GM20431 (cell line): ENCODE data around the gene EPB41L4A.

Experiments
- in situ Hi-C: fragments of 300-500 bp; cut with MseI, MboI; formaldehyde crosslinking; loops from one replicate; pipeline ENCODE4 v1.15.0; 2020; ENCODE audit warnings: low sequenced_read_pairs; ENCODE audit not compliant: unreplicated experiment

The EPB41L4A gene

GRCh38 chr5:112317866-112318265 is 101.2 kb downstream of the EPB41L4A start:
- in situ Hi-C loops = no loop called here

GRCh38 chr5:112316731-112317130 is 102.3 kb downstream of the EPB41L4A start:
- in situ Hi-C loops = no loop called here

DNA sequence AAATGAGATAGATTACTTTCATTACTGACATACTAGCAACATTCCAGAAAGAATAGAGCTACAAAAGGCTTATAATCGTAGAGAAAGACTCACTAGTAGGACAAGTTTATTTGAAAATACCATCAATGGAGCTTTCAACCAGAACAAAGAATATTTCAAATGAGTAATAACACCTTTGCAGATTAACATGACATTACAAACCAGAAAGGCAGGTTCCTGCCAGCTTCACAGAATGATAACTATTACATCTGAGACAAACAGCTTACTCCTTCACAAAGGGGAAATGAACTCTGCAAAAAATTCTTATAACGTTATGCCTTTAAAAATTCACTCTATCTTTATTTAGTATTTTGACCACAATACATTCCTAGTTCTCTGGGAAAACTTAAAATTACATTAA is 103.1 kb downstream of the EPB41L4A start:
- in situ Hi-C loops = no loop called here

DNA sequence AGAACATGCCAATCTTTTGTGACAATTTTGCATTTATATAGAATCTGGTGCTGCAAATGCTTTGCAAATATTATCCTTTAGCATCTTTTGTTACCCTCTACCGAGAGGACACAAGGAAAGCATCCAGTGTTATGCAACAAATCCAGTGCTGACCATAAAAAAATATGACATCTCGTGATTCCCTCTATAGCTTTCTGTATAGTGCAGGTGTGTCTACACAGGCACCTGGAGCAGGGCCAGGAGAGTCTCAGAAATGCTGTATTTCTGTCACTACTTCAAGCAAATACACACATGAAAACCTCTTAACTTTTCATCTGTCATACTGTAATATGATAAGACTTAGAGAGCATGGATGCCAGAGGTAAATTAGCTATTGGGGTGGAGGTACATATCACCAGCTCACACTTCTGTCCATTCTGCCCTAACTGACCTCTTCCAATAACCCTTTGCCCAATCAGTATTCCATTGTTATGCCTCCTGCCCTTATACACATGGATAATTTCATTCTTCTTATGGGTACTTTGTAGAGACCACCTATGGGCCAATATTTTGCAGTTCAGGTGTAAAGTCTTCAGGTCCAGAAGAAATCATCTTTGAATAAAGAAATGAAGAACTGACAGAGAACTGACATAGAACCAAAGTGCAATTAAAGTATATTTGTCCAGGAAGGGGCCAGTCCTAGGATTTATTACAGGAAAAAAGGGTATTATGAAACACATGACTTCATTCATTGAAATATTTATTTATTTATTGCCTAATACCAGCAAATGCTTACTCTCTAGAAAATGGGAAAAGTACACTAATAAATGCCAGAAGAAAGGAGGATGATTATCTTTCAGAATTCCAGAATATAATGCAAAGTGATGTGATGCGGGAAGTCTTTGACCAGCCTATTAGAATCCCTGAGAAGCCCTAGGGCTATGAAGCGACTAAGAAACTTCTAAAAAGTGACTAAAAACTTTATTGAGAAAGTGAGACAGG is 106.5 kb downstream of the EPB41L4A start:
- in situ Hi-C loops = no loop called here

DNA sequence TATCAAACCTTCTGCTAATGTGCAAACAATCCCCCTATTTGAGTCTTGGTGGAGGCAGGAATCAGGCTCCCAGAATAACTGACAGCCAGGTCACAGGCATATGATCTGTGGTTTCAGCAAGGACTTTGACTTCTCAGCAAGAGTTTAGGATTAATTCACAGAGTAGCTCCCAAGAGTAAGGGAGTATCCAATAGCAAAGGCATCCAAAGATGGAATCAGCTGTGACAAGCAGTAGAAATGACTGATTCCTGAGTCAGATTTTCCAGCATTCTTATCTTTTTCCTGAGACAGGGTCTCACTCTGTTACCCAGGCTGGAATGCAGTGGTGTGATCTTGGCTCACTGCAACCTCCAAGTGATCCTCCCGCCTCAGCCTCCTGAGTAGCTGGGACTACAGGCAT is 108.3 kb downstream of the EPB41L4A start:
- in situ Hi-C loops = no loop called here

DNA sequence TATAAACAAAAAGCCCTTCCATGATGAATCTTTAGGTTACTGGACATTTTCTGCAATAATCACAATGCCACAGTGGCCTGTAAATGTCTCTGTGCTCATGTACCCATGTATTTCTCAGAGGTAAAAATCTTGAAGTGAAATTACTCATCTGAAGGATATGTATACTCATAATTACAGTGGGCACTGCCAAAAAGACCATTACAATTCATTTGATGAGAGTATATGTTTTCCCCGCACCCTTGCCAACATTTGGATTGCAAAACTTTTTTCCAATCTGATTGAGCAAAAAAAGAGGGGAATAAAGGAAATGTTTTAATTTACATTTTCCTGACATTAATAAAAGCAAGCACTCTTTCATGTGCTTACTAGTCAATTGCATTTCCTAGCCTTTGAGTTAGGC is 110.5 kb downstream of the EPB41L4A start:
- in situ Hi-C loops = no loop called here

DNA sequence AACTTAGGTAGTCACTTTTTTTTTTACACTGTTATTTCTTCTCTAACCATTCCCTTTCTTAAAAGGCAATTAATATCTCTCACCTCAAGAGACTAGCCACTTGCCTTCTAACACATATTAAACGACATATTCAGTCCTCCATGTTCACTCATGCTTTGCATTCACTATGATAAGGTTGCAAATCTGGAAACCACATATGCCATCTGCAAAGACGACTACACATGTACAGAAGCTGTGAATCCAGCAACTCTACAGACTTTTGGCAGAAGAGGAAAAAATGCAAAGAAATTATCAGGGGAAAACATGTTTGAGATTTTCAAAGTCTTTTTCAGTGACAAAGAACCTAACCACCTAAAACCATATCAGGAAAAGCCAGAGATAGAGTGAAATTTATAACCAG is 112.1 kb downstream of the EPB41L4A start:
- in situ Hi-C loops = no loop called here

DNA sequence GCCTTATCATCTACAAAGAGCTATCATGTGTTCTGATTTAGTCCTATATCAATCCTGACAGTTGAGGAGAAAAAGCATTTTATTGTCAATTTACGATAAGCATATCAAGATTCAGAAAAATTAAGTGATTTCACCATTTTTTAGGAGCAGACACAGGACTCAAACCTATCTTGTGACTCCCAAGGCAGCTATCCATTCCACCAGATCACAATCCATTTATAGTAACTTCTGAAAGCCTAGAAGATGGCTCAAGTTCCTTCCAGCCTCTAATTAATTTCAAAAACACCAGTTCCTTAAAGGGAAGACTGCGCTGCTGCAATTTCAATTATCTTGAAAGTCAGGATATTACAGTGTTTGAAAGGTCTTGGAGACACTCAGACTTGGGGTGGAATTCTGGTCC is 114.3 kb downstream of the EPB41L4A start:
- in situ Hi-C loops = no loop called here

DNA sequence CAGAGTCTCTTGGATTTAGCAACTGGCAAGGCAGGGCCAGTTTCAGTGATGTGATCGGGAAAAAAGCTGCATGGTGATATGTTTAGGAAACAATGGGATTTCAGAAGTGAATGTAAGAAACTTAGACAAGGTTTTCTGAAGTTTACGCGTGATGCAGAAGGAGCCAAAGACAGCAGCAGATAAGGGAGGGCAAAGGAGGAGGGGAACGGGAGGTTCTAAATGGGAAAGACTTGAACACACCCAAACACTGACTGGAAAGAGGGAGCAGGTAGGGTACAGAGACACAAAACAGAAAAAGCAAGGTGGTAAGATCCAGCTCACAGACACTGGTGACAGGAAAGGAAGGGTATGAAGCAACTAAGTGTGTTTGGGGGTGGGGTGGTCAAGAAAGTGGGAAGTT is 115.4 kb downstream of the EPB41L4A start:
- in situ Hi-C loops = no loop called here

DNA sequence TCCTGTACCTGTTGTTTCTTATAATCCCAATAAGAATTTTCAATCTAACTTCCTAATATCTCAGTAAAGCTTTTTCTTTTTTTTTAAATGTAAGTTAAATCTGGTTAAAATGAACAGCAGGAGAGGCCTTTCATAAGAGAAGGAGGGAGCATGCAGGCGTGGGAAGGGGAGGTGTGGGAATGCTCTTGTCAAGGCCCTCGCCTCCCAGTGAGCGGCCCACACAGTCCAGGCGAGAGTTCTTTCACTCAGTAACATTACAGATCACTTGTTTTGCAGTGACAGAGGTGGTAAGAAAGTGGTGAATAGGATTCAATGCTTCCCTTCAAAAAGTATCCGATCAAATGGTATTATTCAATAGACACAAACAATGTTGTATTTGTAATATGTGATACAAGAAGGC is 125.0 kb downstream of the EPB41L4A start:
- in situ Hi-C loops = no loop called here

GRCh38 chr5:112293587-112293986 is 125.5 kb downstream of the EPB41L4A start:
- in situ Hi-C loops = no loop called here

GRCh38 chr5:112290691-112291090 is 128.4 kb downstream of the EPB41L4A start:
- in situ Hi-C loops = no loop called here

DNA sequence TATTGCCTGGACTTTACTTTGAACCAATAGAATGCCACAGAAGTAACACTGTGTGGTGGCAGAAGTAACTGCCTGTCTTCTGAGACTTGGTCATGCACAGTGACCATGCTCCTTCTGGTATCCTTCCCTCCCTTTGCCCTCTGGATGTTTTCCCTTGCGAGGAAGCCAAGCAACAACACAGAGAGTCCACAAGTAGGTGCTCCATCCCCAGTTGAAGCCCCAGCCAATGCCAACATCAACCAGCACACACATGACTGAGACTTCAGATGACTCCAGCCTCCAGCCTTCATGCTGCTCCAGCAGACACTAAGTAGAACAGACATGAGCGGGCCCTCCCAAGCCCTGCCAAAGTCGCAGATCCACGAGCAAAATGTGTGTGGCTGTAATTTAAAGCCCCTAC is 129.6 kb downstream of the EPB41L4A start:
- in situ Hi-C loops = no loop called here

DNA sequence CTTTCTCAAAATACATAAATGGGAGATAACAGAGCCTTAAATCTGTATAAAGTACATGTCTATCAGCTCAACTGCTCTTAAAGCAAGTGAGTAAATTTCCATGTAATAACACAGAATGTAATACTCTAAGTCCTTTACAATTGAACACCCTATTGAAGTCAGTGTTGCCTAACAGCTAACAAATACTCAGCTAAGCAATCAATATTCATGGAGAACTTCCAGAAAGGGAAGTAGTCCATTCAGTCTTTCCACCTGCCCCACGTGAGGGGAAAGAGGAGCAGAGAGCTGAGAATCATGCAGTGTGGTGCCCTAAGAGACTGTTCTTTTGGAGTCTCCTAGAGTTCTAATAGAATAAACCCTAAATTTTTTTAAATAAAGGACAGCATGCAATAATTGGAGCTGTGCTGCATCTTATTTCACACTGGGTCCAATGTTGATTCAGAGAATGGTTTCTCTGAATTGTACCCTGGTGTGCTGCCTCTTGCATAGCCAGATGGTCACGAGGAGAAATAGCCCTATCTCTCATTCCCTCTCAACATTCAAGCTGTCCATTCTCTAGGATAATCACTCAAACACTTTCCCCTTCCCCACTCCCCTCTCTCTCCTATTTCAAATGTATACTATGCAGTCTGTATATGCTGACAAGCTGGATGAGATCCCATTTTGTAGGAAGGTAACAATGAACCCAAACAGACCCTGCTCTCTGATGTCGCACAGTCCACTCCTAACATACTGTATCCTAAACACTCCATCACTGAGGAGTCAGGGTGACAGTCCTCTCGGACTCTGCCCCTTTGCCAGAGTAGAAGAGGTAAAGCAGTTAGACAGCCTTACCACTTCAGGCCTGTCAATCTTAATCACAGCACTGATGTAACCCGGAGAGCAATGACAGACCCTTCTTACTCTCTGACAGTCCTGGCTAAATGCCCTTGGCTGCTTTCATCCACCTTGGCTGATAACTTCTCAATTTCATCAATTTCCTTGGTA is 134.8 kb downstream of the EPB41L4A start:
- in situ Hi-C loops = no loop called here

GRCh38 chr5:112283034-112283582 is 136.0 kb downstream of the EPB41L4A start:
- in situ Hi-C loops = no loop called here

- in situ Hi-C loops = no loop called here
Measured at GRCh38 chr5:112279082-112279481, 140.0 kb downstream of the EPB41L4A start.

DNA sequence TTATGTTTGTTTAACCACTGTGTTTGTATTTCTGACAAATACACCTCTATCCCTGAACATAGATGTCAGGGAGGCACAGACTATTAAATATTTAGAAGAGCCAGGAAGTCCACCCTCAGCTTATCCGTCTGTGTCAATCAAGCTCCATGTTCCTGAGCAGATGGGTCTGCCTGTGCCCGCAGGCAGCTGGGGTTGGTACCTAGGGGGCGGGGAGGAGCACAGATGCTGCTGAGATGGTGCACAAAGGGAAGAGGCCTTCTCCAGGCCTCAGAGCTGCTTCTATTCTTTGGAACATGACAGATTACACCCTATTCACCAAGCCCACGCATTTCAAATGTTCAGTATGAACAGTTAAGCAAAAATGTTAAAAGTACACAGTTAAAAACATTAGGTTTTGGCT is 142.1 kb downstream of the EPB41L4A start:
- in situ Hi-C loops = no loop called here

DNA sequence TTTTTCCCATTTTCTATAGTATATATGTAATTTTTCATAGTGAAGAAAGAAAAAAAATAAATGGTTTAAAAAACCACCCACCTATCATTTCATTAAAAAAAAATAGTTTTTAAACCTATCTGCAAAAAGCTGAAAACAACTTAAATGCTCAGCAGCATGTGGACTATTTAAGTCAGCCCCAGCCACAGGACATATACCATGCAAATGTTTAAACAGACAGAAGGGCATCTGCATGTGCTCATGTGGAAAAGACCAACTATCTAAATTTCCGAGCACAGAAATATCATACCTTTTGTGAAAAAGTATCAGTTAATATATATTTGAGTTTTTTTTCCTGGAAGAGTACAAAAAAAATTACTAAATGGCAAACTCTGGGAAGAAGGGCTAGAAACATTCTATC is 143.4 kb downstream of the EPB41L4A start:
- in situ Hi-C loops = no loop called here

DNA sequence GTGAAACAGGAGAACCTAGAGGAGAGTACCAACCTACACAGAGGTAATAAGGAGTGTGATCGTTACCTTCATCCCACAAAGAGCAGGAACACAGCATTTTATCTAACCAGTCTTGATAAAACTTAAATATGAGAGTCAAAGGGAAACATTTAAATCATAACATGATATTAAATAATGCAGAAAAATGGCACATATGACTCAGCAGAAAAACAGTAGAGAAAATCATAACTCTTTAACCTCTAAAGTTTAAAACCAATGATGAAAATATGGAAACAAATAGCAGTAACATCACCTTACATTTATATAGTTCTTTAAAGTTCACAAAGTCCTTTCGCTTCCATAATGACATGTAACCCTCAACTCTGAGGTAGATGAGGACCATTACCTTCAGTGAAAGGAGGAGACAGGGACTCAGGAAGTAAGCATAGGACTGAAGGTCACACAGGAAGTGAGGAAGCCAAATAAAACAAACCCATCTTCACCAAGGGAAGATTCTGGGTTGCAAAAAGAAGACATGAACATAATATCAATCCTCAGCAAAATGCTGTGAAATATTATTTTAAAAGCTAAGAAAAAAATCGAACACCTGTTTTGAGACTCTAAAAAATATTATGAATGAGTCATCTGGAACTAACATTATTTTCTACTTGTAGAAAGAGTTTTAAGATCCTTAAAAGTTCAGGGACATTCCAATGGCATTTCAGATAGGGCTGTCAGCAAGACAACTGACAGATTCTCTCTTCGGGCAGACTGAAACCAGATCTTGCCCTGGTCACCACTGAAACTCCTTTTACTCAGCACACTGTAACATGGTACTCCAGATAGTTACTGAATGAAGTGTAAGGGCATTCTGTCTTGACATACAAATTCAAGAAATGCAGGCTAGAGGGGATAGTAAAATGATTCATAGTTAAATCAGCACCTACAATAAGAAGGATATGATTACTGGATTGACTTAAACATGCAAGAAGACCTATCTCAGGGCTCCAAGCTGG is 148.5 kb downstream of the EPB41L4A start:
- in situ Hi-C loops = no loop called here
